ENCODE data around the gene NPHP1. TPM values are rescaled to one million over a fixed set of nuclear protein-coding genes. Genes with fewer than 3 reads are reported as not detected.

The NPHP1 gene
- total and polyA plus RNA-seq, 2 of the 8 experiments (the other 6 are each of a cell fraction or from before 2014, with no cell fraction given), result 1.4 to 2.8 TPM

- Histone ChIP-seq H3K56ac (replicated peaks; ENCODE audit: insufficient read length, low read depth, low read length) (no peak overlapping the region), H3K23me2 (ENCODE audit: low read depth, low read length) (no peaks in the 10 kb centered on the region), H3K79me1 (ENCODE audit: low read depth, low read length) (no peaks in the 10 kb centered on the region), H2AFZ (ENCODE audit: low read length) (no peak overlapping the region), H3K4ac (replicated peaks; ENCODE audit: insufficient read length, low read depth, low read length) (no peak overlapping the region), H4K91ac (replicated peaks; ENCODE audit: insufficient read length, low read length) (no peak overlapping the region), H3K18ac (ENCODE audit: extremely low read depth, low read length) (no peak overlapping the region), H3K23ac (ENCODE audit: insufficient read length) (no peak overlapping the region), H3K79me2 (ENCODE audit: control insufficient read depth in 1 of 2, insufficient read depth in 2 of 2, low read length in 2 of 2) (no peaks in the 10 kb centered on the region), H2BK120ac (replicated peaks; ENCODE audit: low read depth, low read length) (no peak overlapping the region), H2BK20ac (ENCODE audit: low read length) (no peak overlapping the region), H3K36me3 (ENCODE audit: control insufficient read depth in 2 of 4, insufficient read depth in 4 of 4, low read length in 3 of 4) (no peaks in the 10 kb centered on the region), H4K20me1 (replicated peaks in 1 of 2; ENCODE audit: control insufficient read depth in 1 of 2, insufficient read depth in 2 of 2, low read length in 2 of 2) (no peaks in the 10 kb centered on the region), H3K4me2 (ENCODE audit: insufficient read depth in 1 of 2, low read depth in 2 of 2, low read length in 2 of 2) (no peak overlapping the region), H3K9me3 (ENCODE audit: insufficient read depth in 2 of 2, low read depth in 1 of 2, low read length in 1 of 2) (peaks cover 2 to 21% of the 10 kb centered on the region in 2 experiments; a peak in 1 of 4 replicates), H3K9ac (replicated peaks in 1 of 4; ENCODE audit: extremely low read depth in 1 of 4, low read depth in 3 of 4, low read length in 3 of 4) (no peak overlapping the region), H3K27me3 (replicated peaks in 1 of 4; ENCODE audit: control insufficient read depth in 3 of 4, extremely low read depth in 1 of 4, insufficient read depth in 3 of 4, low read length in 3 of 4) (no peaks in the 10 kb centered on the region), H3K4me1 (replicated peaks in 1 of 4; ENCODE audit: control insufficient read depth in 3 of 4, insufficient read depth in 4 of 4, low read length in 3 of 4) (no peaks in the 10 kb centered on the region), H4K8ac (ENCODE audit: extremely low read depth, insufficient read depth, low read length) (no peak overlapping the region), H2AK5ac (ENCODE audit: low read depth, low read length) (no peak overlapping the region), H2BK12ac (ENCODE audit: low read depth, low read length) (no peak overlapping the region), H4K5ac (ENCODE audit: insufficient read length, low read depth, low read length) (no peak overlapping the region), H2BK5ac (ENCODE audit: low read depth, low read length) (no peak overlapping the region), H3K14ac (ENCODE audit: insufficient read length) (no peak overlapping the region), H3K4me3 (ENCODE audit: extremely low read depth in 1 of 4, insufficient read depth in 2 of 4, low read depth in 3 of 4, low read length in 4 of 4) (no peak overlapping the region), H3K27ac (ENCODE audit: low read depth, low read length) (no peak overlapping the region), H2BK15ac (ENCODE audit: low read length) (no peak overlapping the region)
- FAIRE-seq (no peak), DNase-seq (ENCODE audit: low read depth in 1 of 2, low spot score in 2 of 2) (no peak)
- WGBS, 2 experiments (ENCODE audit: extremely low coverage in 1 of 2, insufficient coverage in 1 of 2, insufficient read length in 1 of 2, insufficient replicate concordance in 2 of 2, low coverage in 1 of 2, low lambda C conversion rate in 2 of 2, missing lambda C conversion rate in 1 of 2), result 90% methylated on average over 2 of the region's 2 CpGs; no CpG with 5 or more reads in 1 of the 2 experiments
- ChIA-PET CTCF (ENCODE audit: partially characterized antibody) (no interaction called here), POLR2A (ENCODE audit: partially characterized antibody) (no interaction called here)
- TF ChIP-seq SP4 (IDR thresholded peaks at IDR 0.05; ENCODE audit: low read length), result no peak
- TF ChIP-seq CHD2 (IDR thresholded peaks at IDR 0.05; ENCODE audit: low read length), result no peak
- no peak for TF ChIP-seq CEBPB (IDR thresholded peaks at IDR 0.05; ENCODE audit: low read depth, low read length)
- TF ChIP-seq KDM4A (IDR thresholded peaks at IDR 0.05; ENCODE audit: low read depth, low read length, severe bottlenecking), result no peak
- TF ChIP-seq RAD21 (IDR thresholded peaks at IDR 0.05 in 1 of 2, conservative IDR thresholded peaks at IDR 0.05 in 1 of 2; ENCODE audit: low read depth in 2 of 2, low read length in 2 of 2), result no peak
- TF ChIP-seq ZNF274 (IDR thresholded peaks at IDR 0.05; ENCODE audit: borderline replicate concordance, extremely low read depth, low read length), result no peak
- no peak for TF ChIP-seq ATF3 (IDR thresholded peaks at IDR 0.05; ENCODE audit: insufficient read depth, low read depth, low read length)
- TF ChIP-seq POLR2AphosphoS5 (IDR thresholded peaks at IDR 0.05; ENCODE audit: low read depth, low read length), result no peak
- no peak for TF ChIP-seq KDM1A (IDR thresholded peaks at IDR 0.05; ENCODE audit: borderline replicate concordance, low read length)
- no peak for TF ChIP-seq BCL11A (IDR thresholded peaks at IDR 0.05; ENCODE audit: low read depth in 2 of 2, low read length in 2 of 2)
- TF ChIP-seq TAF7 (optimal IDR thresholded peaks at IDR 0.05; ENCODE audit: borderline replicate concordance, low read depth, low read length), result no peak
- TF ChIP-seq E2F6 (IDR thresholded peaks at IDR 0.05), result no peak
- no peak for TF ChIP-seq POLR2A (IDR thresholded peaks at IDR 0.05; ENCODE audit: control extremely low read depth in 1 of 2, low read depth in 2 of 2, low read length in 2 of 2)
- no peak for TF ChIP-seq GABPA (IDR thresholded peaks at IDR 0.05; ENCODE audit: borderline replicate concordance, insufficient read depth, low read length)
Observed at GRCh38 chr2:110220190-110220564, 15.4 kb upstream of the NPHP1 start.
